PC-9 (cell line): ENCODE results near the gene PRICKLE2.

Experiments
- EZH2 ChIP-seq: fragments of 200-600 bp; sonication (generic); IDR thresholded peaks from 2 replicates; pipeline ENCODE4 v1.8.0; 2017; ENCODE audit warnings: antibody characterized with exemption, low read depth
- TF ChIP-seq, protein P1 (sequence below): fragments of 200-600 bp; sonication (generic); conservative IDR thresholded peaks from 2 replicates; pipeline ENCODE4 v1.6.1; 2017; ENCODE audit warnings: mixed run types, antibody characterized with exemption, mild to moderate bottlenecking, moderate library complexity

DNA sequence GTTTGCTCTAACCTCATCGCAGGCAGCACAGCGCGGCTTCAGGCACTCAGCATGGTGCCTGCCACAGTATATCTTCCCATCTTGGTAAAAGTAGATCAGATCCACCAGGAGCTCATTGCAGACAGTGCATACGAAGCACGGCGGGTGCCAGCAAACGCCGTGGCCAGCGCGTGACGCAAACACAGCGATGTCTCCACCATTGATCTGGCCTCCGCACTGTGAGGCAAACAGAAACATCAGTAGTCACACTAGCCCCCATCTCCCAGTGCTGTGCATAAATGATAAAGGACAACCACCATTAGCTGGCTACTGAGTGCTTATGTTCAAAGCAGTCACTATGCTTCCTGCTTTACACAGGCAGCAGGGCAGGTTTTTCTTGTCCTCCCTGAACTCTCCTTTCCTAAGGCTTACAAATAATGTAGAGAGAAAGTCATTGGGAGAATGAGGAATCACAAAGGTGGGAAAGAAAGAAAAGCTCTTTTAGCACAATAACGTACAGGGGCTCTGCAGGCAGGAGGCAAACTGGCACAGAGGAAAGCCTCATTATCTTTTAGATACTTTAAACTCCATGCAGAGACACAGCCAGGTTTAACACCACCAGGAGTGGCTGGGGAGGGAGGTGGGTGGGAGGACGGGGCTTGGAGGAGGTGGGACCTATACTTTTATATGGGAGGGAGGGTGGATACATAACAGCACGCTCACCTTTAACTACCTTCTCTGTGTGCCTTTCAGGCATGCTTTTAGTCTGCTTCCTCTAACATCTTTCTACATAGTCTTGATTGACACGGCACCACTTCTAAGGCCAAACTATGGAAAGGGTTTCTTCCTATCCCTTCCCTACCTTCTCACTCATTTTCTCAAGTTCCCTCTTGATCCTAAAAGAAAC, 67.9 kb downstream of the PRICKLE2 start:
- TF ChIP-seq, protein P1, sequence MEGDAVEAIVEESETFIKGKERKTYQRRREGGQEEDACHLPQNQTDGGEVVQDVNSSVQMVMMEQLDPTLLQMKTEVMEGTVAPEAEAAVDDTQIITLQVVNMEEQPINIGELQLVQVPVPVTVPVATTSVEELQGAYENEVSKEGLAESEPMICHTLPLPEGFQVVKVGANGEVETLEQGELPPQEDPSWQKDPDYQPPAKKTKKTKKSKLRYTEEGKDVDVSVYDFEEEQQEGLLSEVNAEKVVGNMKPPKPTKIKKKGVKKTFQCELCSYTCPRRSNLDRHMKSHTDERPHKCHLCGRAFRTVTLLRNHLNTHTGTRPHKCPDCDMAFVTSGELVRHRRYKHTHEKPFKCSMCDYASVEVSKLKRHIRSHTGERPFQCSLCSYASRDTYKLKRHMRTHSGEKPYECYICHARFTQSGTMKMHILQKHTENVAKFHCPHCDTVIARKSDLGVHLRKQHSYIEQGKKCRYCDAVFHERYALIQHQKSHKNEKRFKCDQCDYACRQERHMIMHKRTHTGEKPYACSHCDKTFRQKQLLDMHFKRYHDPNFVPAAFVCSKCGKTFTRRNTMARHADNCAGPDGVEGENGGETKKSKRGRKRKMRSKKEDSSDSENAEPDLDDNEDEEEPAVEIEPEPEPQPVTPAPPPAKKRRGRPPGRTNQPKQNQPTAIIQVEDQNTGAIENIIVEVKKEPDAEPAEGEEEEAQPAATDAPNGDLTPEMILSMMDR, result no peak
- no peak for TF ChIP-seq EZH2
